Neutrophil (primary cell): ENCODE data around the gene ALDH3A2.

Experiments used
- H3K27ac ChIP-seq: fragments of 200-600 bp; sonication (generic); 2 replicates; pipeline ENCODE4 v1.5.1; 2016; ENCODE audit warnings: mild to moderate bottlenecking, moderate library complexity
- H3K27me3 ChIP-seq: fragments of 200-600 bp; sonication (generic); 2 replicates; pipeline ENCODE4 v1.6.0; 2016; ENCODE audit warnings: mild to moderate bottlenecking
- H3K36me3 ChIP-seq: fragments of 200-600 bp; sonication (generic); 2 replicates; pipeline ENCODE4 v1.5.1; 2017
- H3K4me1 ChIP-seq, 2 experiments: fragments of 200-600 bp in 1 of 2; sonication (generic) in 1 of 2; 1 replicate in 1 of 2; 2 replicates in 1 of 2; pipeline versions ENCODE4 v1.5.1 to v1.6.1; 2013 to 2016; ENCODE audit warnings: low read depth in 1 of 2, low read length in 1 of 2, mild to moderate bottlenecking in 1 of 2, moderate library complexity in 1 of 2; ENCODE audit not compliant: control insufficient read depth in 1 of 2, insufficient read depth in 1 of 2
- H3K4me3 ChIP-seq, 2 experiments: fragments of 200-600 bp in 1 of 2; sonication (generic) in 1 of 2; 1 replicate in 1 of 2; 2 replicates in 1 of 2; pipeline ENCODE4 v1.5.1; 2013 to 2016; ENCODE audit warnings: low read depth in 1 of 2, low read length in 1 of 2, mild to moderate bottlenecking in 1 of 2, moderate library complexity in 1 of 2
- H3K9me3 ChIP-seq: fragments of 200-600 bp; sonication (generic); 2 replicates; pipeline ENCODE4 v1.5.1; 2016
- CTCF ChIP-seq: fragments of 200-600 bp; sonication (generic); IDR thresholded peaks from 2 replicates; pipeline ENCODE4 v1.5.1; 2016; ENCODE audit warnings: antibody characterized with exemption

The ALDH3A2 gene

DNA sequence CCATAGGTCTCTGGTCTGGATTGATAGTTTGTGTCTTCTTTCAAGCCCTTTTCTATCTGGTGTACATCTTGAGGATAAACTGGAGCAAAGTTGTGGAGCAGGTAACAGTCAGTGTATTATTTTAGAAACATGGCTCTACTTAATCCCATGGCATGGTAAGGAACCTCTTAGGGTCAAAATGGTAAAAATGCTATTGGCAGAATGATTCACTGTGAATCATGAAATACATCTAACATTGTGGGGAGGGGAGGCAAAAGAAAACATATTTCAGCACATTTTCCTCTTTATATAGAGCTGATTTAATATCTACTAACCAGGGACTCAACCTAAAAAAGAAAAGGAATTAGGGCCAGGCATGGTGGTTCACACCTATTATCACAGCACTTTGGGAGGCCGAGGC lies 17.9 kb upstream of the ALDH3A2 start:
- no peaks in the 10 kb centered on the region for H3K27me3 ChIP-seq
- TF ChIP-seq CTCF: no peak
- no peaks in the 10 kb centered on the region for H3K4me1 ChIP-seq
- no peaks in the 10 kb centered on the region for H3K9me3 ChIP-seq
- no peak overlapping the region for H3K27ac ChIP-seq
- H3K4me3 ChIP-seq: no peak overlapping the region
- no peaks in the 10 kb centered on the region for H3K36me3 ChIP-seq

- no peaks in the 10 kb centered on the region for H3K36me3 ChIP-seq
- H3K4me1 ChIP-seq: no peaks in the 10 kb centered on the region
- no peak for TF ChIP-seq CTCF
- no peaks in the 10 kb centered on the region for H3K9me3 ChIP-seq
- H3K27ac ChIP-seq: no peak overlapping the region
- H3K4me3 ChIP-seq: no peak overlapping the region
- no peaks in the 10 kb centered on the region for H3K27me3 ChIP-seq
Measured at GRCh38 chr17:19631905-19632304, 16.6 kb upstream of the ALDH3A2 start.

DNA sequence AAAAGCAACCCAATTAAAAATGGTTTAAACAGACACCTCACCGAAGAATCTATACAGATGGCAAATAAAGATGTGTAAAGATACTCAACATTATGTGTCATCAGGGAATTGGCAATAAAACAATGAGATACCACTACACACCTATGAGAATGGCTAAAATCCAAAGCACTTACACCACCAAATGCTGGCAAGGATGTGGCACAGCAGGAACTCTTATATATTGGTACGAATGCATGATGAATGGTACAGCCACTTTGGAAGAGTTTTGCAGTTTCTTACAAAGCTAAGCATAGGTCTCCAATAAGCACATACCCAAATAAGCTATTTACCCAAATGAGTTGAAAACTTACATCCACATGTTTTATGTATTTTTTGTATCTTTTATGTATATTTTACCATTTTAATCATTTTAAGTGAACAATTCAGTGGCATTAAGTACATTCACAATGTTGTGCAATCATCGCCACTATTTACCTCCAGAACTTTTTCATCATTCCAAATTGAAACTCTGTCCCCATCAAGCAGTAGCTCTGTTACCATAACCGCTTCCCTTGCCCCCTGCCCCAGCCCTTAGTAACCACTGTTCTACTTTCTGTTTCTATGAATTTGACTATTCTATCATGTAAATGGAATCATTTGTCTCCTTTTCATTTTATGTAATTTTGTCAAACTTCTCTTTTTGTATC lies 6.7 kb upstream of the ALDH3A2 start:
- H3K27me3 ChIP-seq: no peaks in the 10 kb centered on the region
- H3K36me3 ChIP-seq: no peaks in the 10 kb centered on the region
- peaks cover 0 to 5% of the 10 kb centered on the region in 2 experiments for H3K4me1 ChIP-seq
- no peak overlapping the region for H3K27ac ChIP-seq
- no peak for TF ChIP-seq CTCF
- H3K4me3 ChIP-seq: no peak overlapping the region
- H3K9me3 ChIP-seq: no peaks in the 10 kb centered on the region

- H3K27me3 ChIP-seq: no peaks in the 10 kb centered on the region
- H3K4me1 ChIP-seq: peaks cover 0 to 5% of the 10 kb centered on the region in 2 experiments
Measured at GRCh38 chr17:19642373-19642893, 6.1 kb upstream of the ALDH3A2 start.

DNA sequence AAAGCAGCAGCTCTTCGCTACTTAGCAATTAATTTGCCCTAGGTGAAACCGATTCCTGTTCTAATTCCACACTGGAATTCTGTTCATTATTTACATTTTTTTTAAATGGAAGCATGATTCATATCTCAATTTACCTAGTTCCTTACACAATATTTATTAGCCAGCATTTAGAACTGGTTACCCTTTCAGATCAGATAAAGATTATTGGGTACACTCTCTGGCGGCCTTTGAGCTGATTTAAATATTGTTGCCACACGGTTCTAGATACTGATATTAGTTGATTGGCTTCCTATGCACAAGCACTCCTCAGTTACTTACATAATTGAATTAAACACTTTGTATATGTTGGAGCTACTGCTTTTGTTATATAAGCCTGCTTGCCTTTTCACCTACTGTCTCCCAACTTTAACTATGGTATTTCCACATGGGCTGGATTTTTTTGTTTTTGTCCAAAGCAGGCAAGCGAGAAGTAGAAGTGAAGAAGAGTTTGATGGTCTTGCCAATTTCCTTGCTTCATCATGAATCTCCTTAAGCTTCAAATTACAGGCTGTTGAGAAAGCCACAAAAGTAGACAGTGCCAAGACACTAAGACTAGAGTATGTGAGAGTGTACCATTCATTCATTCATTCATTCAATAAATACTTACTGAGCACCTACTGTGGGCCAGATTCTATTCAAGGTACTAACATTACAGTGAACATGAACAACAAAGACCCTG lies 3.9 kb upstream of the ALDH3A2 start:
- no peak for TF ChIP-seq CTCF
- H3K4me1 ChIP-seq: peaks cover 9 to 20% of the 10 kb centered on the region in 2 experiments
- no peaks in the 10 kb centered on the region for H3K9me3 ChIP-seq
- no peak overlapping the region for H3K27ac ChIP-seq
- no peaks in the 10 kb centered on the region for H3K36me3 ChIP-seq
- no peak overlapping the region for H3K4me3 ChIP-seq
- no peaks in the 10 kb centered on the region for H3K27me3 ChIP-seq

More at GRCh38 chr17:19642373-19642893, 6.1 kb upstream of the ALDH3A2 start:
- no peak for TF ChIP-seq CTCF
- H3K9me3 ChIP-seq: no peaks in the 10 kb centered on the region
- H3K27ac ChIP-seq: no peak overlapping the region
- H3K36me3 ChIP-seq: no peaks in the 10 kb centered on the region
- no peak overlapping the region for H3K4me3 ChIP-seq
